HL-60 (cell line): ENCODE results near the gene GRID2.

Experiments used
- DNase-seq, 2 experiments: peaks; one replicate each; pipeline ENCODE4 v3.0.0-alpha.2; 2010 to 2020; ENCODE audit warnings: low read depth in 1 of 2, low spot score in 1 of 2
- H3K27ac ChIP-seq: fragments of 250-450 bp; sonication (Bioruptor Pico); replicated peaks from 2 replicates; pipeline ENCODE4 v1.5.1; 2020; ENCODE audit warnings: mild to moderate bottlenecking, moderate library complexity
- H3K27me3 ChIP-seq: fragments of 250-450 bp; sonication (Bioruptor Pico); 2 replicates; pipeline ENCODE4 v1.5.1; 2021; ENCODE audit warnings: mild to moderate bottlenecking, moderate library complexity; ENCODE audit not compliant: insufficient read depth, poor library complexity, severe bottlenecking
- H3K4me3 ChIP-seq: replicated peaks from 2 replicates; pipeline ENCODE4 v1.5.1; 2011; ENCODE audit warnings: mild to moderate bottlenecking, control low read depth, low read length; ENCODE audit not compliant: insufficient read depth
- CTCF ChIP-seq: IDR thresholded peaks from one replicate; pipeline ENCODE4 v1.5.1; 2011; ENCODE audit warnings: low read length, control low read depth, inconsistent platforms; ENCODE audit not compliant: insufficient read depth
- GABPA ChIP-seq: IDR thresholded peaks from 2 replicates; pipeline ENCODE4 v1.6.1; 2012; ENCODE audit warnings: low read depth
- POLR2AphosphoS5 ChIP-seq: IDR thresholded peaks from 2 replicates; pipeline ENCODE4 v1.6.1; 2012; ENCODE audit warnings: low read depth
- REST ChIP-seq: IDR thresholded peaks from 2 replicates; pipeline ENCODE4 v1.6.1; 2012; ENCODE audit warnings: low read depth; ENCODE audit not compliant: insufficient replicate concordance
- SPI1 ChIP-seq: IDR thresholded peaks from 2 replicates; pipeline ENCODE4 v1.6.1; 2012; ENCODE audit warnings: low read depth, mild to moderate bottlenecking, borderline replicate concordance

Gene GRID2

GRCh38 chr4:92735025-92735665, 431.4 kb downstream of the GRID2 start:
- Histone ChIP-seq H3K27me3 (no peaks in the 10 kb centered on the region), H3K4me3 (no peak overlapping the region), H3K27ac (no peak overlapping the region)
- DNase-seq, result no peak
- TF ChIP-seq REST, result no peak
- TF ChIP-seq POLR2AphosphoS5, result no peak
- no peak for TF ChIP-seq GABPA
- TF ChIP-seq CTCF, result no peak
- TF ChIP-seq SPI1, result no peak

GRCh38 chr4:92760433-92760832, 456.7 kb downstream of the GRID2 start:
- no peak overlapping the region for H3K27ac ChIP-seq
- TF ChIP-seq GABPA (no peak), POLR2AphosphoS5 (no peak), REST (no peak), CTCF (no peak), SPI1 (no peak)
- H3K27me3 ChIP-seq, result no peaks in the 10 kb centered on the region
- H3K4me3 ChIP-seq, result no peak overlapping the region
- no peak for DNase-seq

GRCh38 chr4:92776080-92776479, 472.3 kb downstream of the GRID2 start:
- no peak overlapping the region for H3K27ac ChIP-seq
- no peak for TF ChIP-seq SPI1
- TF ChIP-seq CTCF, result no peak
- no peak for TF ChIP-seq POLR2AphosphoS5
- no peak for TF ChIP-seq GABPA
- TF ChIP-seq REST, result no peak
- DNase-seq, result no peak
- no peaks in the 10 kb centered on the region for H3K27me3 ChIP-seq
- H3K4me3 ChIP-seq, result no peak overlapping the region
